A549 (cell line): Measurements from ENCODE around the gene ACKR1. TPM values are rescaled to one million over a fixed set of nuclear protein-coding genes. Genes with fewer than 3 reads are reported as not detected.

Source experiments
- ATAC-seq, 2 experiments: fragments of 200-7000 bp in 1 of 2; fragments of >200 bp in 1 of 2; cut with Nextera tagmentation in 1 of 2; cut with Tn5 transposase in 1 of 2; 3 replicates each; pipeline versions ENCODE4 v1.8.0 to v1.9.1; 2018 to 2020; ENCODE audit warnings: mild to moderate bottlenecking in 1 of 2, moderate library complexity in 1 of 2
- CTCF ChIA-PET: fragments of 300-600 bp; sonication (Branson Sonifier 250); formaldehyde crosslinking; extraction: SDS; loops from one replicate; lab custom pipeline; 2021; ENCODE audit warnings: antibody characterized with exemption, inconsistent platforms; lab: Yijun Ruan, JAX
- POLR2A ChIA-PET: fragments of 350-600 bp; formaldehyde crosslinking; extraction: SDS; loops from one replicate; lab custom pipeline; 2021; ENCODE audit warnings: antibody characterized with exemption, inconsistent platforms; lab: Yijun Ruan, JAX
- DNase-seq, 2 experiments: peaks; one replicate each; pipeline versions ENCODE4 v3.0.0 to v3.0.0-alpha.2; 2011 to 2016; ENCODE audit warnings: low read depth in 1 of 2, low spot score in 1 of 2
- FAIRE-seq: peaks from 2 replicates; lab custom pipeline; 2011; peaks lifted over from hg19 to GRCh38; lab: Jason Lieb, UNC
- H3K27ac ChIP-seq, 2 experiments: fragments of >200 bp; sonication (Bioruptor Twin); formaldehyde crosslinking; 3 replicates each; pipeline ENCODE4 v1.5.1; 2016 to 2017
- H3K4me1 ChIP-seq: fragments of >200 bp; sonication (Bioruptor Twin); formaldehyde crosslinking; 3 replicates; pipeline ENCODE4 v1.6.1; 2016
- H3K4me2 ChIP-seq: fragments of >200 bp; sonication (Bioruptor Twin); formaldehyde crosslinking; 3 replicates; pipeline ENCODE4 v1.6.1; 2016
- H3K4me3 ChIP-seq: fragments of >200 bp; sonication (Bioruptor Twin); formaldehyde crosslinking; 3 replicates; pipeline ENCODE4 v1.5.1; 2016
- H3K9me3 ChIP-seq: fragments of >200 bp; sonication (Bioruptor Twin); formaldehyde crosslinking; 3 replicates; pipeline ENCODE4 v1.6.1; 2016
- CBX2 ChIP-seq: fragments of 200-600 bp; sonication (generic); IDR thresholded peaks from 2 replicates; pipeline ENCODE4 v1.6.1; 2016; ENCODE audit warnings: low read depth, mild to moderate bottlenecking, borderline replicate concordance
- CEBPB ChIP-seq, 2 experiments: fragments of >200 bp in 1 of 2; sonication (Bioruptor Twin) in 1 of 2; formaldehyde crosslinking in 1 of 2; IDR thresholded peaks; 2 replicates each; pipeline ENCODE4 v1.6.1; 2012 to 2016
- ESRRA ChIP-seq: fragments of 150-350 bp; IDR thresholded peaks from 2 replicates; pipeline ENCODE4 v1.6.1; 2014; ENCODE audit warnings: mild to moderate bottlenecking, low read length, borderline replicate concordance
- GATA3 ChIP-seq: IDR thresholded peaks from 2 replicates; pipeline ENCODE4 v1.6.1; 2012; ENCODE audit warnings: borderline replicate concordance
- HEYL ChIP-seq: fragments of 250-450 bp; sonication (Bioruptor Pico); IDR thresholded peaks from 2 replicates; pipeline ENCODE4 v1.8.0; 2021; ENCODE audit warnings: mild to moderate bottlenecking, moderate library complexity
- JUNB ChIP-seq: fragments of >200 bp; sonication (Bioruptor Twin); formaldehyde crosslinking; IDR thresholded peaks from 2 replicates; pipeline ENCODE4 v1.6.1; 2016
- NFE2L2 ChIP-seq: fragments of 150-350 bp; conservative IDR thresholded peaks from 2 replicates; pipeline ENCODE4 v1.6.1; 2014; ENCODE audit warnings: low read length
- POLR2A ChIP-seq: IDR thresholded peaks from 2 replicates; pipeline ENCODE4 v1.6.1; 2012; ENCODE audit warnings: mild to moderate bottlenecking, low read length
- RAD21 ChIP-seq, 2 experiments: fragments of >200 bp in 1 of 2; sonication (Bioruptor Twin) in 1 of 2; formaldehyde crosslinking in 1 of 2; IDR thresholded peaks in 1 of 2; conservative IDR thresholded peaks in 1 of 2; 2 replicates in 1 of 2; 3 replicates in 1 of 2; pipeline ENCODE4 v1.6.1; 2012 to 2018; ENCODE audit warnings: inconsistent platforms in 1 of 2
- RARB ChIP-seq: fragments of 250-450 bp; sonication (Bioruptor Pico); IDR thresholded peaks from 2 replicates; pipeline ENCODE4 v1.8.0; 2021; ENCODE audit warnings: mild to moderate bottlenecking, moderate library complexity
- ZNF302 ChIP-seq: fragments of 250-450 bp; sonication (Bioruptor Pico); IDR thresholded peaks from 2 replicates; pipeline ENCODE4 v1.9.0; 2021; ENCODE audit warnings: inconsistent platforms, mild to moderate bottlenecking, moderate library complexity
- ZSCAN20 ChIP-seq: fragments of 250-450 bp; sonication (Bioruptor Pico); IDR thresholded peaks from 2 replicates; pipeline ENCODE4 v1.8.0; 2022; ENCODE audit warnings: mild to moderate bottlenecking, moderate library complexity
- WGBS: methylation state at CpG from one replicate; pipeline ENCODE4 v1.1.6; 2017; ENCODE audit errors: missing lambda C conversion rate; 5-methylcytosine and 5-hydroxymethylcytosine counted together
- polyA plus RNA-seq, 4 experiments: library from polyadenylated mRNA; depleted of rRNA in 3 of 4; stranded (reverse); fragments of >200 nt; fragmentation: RNase III in 1 of 4; extraction: RNeasy Plus Mini Kit Qiagen cat#74134 plus additional on column Dnase treatment in 1 of 4; gene quantifications; 2 replicates in 3 of 4; 3 replicates in 1 of 4; pipeline ENCODE4 v1.2.3, GENCODE V29; 2011 to 2017
- TF ChIP-seq, protein P1 (sequence below): fragments of 450-650 bp; IDR thresholded peaks from 2 replicates; pipeline ENCODE4 v1.6.1; 2014; ENCODE audit warnings: antibody characterized with exemption
- TF ChIP-seq, protein P2 (sequence below): fragments of >200 bp; sonication (Bioruptor Twin); formaldehyde crosslinking; IDR thresholded peaks from 2 replicates; pipeline ENCODE4 v1.6.1; 2016
- TF ChIP-seq, protein P3 (sequence below): IDR thresholded peaks from 2 replicates; pipeline ENCODE4 v1.6.1; 2012
- TF ChIP-seq, protein P4 (sequence below): fragments of 250-450 bp; sonication (Bioruptor Pico); IDR thresholded peaks from 2 replicates; pipeline ENCODE4 v1.5.0; 2021; ENCODE audit warnings: mild to moderate bottlenecking, moderate library complexity, borderline replicate concordance
- TF ChIP-seq, protein P5 (sequence below): IDR thresholded peaks from 2 replicates; pipeline ENCODE4 v1.6.1; 2012; ENCODE audit warnings: low read depth, borderline replicate concordance

Gene ACKR1
- polyA plus RNA-seq, 2 of the 4 experiments (the other 2 are of a cell fraction) = not detected

DNA sequence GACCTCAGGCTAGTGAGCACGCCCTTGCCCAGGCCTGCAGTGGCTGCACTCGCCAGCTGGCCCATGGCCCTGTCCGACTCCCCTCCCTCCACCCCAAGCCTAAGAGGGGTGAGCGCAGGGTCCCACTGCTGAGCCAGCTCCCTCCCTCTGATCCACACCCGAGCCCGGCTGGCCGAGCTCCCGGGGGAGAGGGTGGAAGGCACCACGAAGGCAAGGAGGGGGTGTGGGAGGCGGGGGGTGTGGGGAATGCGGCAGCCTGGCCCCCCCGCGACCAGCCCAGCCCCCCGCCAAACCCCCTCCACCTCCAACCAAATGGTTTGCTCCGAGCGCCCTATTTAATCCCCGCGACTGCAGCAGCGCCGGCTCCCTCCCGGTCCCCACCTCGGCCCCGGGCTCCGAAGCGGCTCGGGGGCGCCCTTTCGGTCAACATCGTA, 33.4 kb upstream of the ACKR1 start, which contains the start of gene CADM3:
Gene CADM3 (plus strand): TSS at position 362 of the 434 bp plus-strand sequence. CDS start 151 bp downstream, outside the sequence.
- ATAC-seq (peak in 1 of 2 experiments; percentile 39; a peak in 3 of 6 replicates), DNase-seq (no peak), FAIRE-seq (no peak)
- CTCF ChIA-PET = interaction anchor here (1.6 kb wide), 1 partner anchor 23 kb away, joined by 3 read pairs; no protein-coding TSS in a partner anchor
- POLR2A ChIA-PET = no interaction called here
- H3K4me2 ChIP-seq = peak within 1 kb of the TSS; percentile 99
- peak within 1 kb of the TSS; percentile 48 for H3K4me3 ChIP-seq
- no peaks in the 10 kb centered on the region for H3K9me3 ChIP-seq
- TF ChIP-seq, protein P1, sequence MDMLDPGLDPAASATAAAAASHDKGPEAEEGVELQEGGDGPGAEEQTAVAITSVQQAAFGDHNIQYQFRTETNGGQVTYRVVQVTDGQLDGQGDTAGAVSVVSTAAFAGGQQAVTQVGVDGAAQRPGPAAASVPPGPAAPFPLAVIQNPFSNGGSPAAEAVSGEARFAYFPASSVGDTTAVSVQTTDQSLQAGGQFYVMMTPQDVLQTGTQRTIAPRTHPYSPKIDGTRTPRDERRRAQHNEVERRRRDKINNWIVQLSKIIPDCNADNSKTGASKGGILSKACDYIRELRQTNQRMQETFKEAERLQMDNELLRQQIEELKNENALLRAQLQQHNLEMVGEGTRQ = no peak
- TF ChIP-seq JUNB = no peak
- TF ChIP-seq ZSCAN20 (CRISPR knock-in tag) = no peak
- no peak for TF ChIP-seq ZNF302
- no peak for TF ChIP-seq POLR2A
- TF ChIP-seq, protein P2, sequence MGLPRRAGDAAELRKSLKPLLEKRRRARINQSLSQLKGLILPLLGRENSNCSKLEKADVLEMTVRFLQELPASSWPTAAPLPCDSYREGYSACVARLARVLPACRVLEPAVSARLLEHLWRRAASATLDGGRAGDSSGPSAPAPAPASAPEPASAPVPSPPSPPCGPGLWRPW = no peak
- TF ChIP-seq RAD21 (conservative IDR thresholded peaks at IDR 0.05 in 1 of 2, IDR thresholded peaks at IDR 0.05 in 1 of 2) = no peak
- no peak for TF ChIP-seq CEBPB (IDR thresholded peaks at IDR 0.05)
- TF ChIP-seq, protein P3, sequence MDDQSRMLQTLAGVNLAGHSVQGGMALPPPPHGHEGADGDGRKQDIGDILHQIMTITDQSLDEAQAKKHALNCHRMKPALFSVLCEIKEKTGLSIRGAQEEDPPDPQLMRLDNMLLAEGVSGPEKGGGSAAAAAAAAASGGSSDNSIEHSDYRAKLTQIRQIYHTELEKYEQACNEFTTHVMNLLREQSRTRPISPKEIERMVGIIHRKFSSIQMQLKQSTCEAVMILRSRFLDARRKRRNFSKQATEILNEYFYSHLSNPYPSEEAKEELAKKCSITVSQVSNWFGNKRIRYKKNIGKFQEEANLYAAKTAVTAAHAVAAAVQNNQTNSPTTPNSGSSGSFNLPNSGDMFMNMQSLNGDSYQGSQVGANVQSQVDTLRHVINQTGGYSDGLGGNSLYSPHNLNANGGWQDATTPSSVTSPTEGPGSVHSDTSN = no peak
- peaks cover 13% of the 10 kb centered on the region; the same call in 2 of the 3 replicates for H3K4me1 ChIP-seq
- H3K27ac ChIP-seq = peak within 1 kb of the TSS in 1 of 2 experiments; percentile 39; a peak in 2 of 6 replicates
- WGBS = 13% methylated on average over 6 of the region's 29 CpGs

DNA sequence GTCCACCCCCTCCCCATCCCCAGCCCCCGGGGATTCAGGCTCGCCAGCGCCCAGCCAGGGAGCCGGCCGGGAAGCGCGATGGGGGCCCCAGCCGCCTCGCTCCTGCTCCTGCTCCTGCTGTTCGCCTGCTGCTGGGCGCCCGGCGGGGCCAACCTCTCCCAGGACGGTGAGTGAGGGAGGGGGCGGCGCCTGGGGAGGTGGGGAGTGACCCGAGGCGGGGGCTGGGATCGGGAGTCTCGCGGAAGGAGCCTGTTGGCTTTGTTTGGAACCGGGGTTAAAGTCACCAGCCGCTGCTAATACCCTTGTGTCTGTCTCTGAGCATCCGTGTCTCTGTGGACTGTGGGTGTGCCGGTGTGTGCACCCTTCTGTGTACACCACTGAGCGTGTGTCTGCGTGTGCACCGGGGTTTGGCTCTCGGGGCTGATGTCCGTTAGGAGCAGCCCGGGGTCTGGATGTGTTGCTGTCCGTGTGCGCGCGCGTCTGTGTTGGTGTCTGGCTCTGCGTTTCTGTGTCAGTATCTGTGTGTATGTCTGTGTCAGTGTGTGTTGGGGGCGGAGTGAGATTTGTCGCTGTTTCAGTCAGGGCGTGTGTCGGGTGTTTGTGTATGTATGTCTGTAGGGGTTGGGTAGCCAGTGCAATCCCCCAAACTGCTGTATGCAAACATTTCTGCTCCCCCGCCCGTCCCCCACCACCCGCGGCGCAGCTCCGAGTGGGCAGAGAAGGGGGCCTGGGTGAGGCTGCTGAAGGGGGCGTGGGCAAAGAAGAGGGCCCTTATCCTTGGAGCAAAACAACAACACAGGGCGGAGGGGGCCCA, 32.8 kb upstream of the ACKR1 start:
- H3K4me1 ChIP-seq = peaks cover 13% of the 10 kb centered on the region; the same call in 2 of the 3 replicates
- peak overlapping the region; percentile 48 for H3K4me3 ChIP-seq
- FAIRE-seq (no peak), ATAC-seq (peak; percentile 64 to 70), DNase-seq (peak in 1 of 2 experiments; percentile 20)
- H3K9me3 ChIP-seq = no peaks in the 10 kb centered on the region
- 2% methylated on average over 21 of the region's 49 CpGs for WGBS
- TF ChIP-seq NFE2L2 (no peak), HEYL (CRISPR knock-in tag) (no peak), ESRRA (no peak), RARB (CRISPR knock-in tag) (no peak), GATA3 (no peak), CEBPB (IDR thresholded peaks at IDR 0.05) (no peak), CBX2 (no peak)
- TF ChIP-seq, protein P4, sequence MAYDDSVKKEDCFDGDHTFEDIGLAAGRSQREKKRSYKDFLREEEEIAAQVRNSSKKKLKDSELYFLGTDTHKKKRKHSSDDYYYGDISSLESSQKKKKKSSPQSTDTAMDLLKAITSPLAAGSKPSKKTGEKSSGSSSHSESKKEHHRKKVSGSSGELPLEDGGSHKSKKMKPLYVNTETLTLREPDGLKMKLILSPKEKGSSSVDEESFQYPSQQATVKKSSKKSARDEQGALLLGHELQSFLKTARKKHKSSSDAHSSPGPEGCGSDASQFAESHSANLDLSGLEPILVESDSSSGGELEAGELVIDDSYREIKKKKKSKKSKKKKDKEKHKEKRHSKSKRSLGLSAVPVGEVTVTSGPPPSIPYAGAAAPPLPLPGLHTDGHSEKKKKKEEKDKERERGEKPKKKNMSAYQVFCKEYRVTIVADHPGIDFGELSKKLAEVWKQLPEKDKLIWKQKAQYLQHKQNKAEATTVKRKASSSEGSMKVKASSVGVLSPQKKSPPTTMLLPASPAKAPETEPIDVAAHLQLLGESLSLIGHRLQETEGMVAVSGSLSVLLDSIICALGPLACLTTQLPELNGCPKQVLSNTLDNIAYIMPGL (CRISPR knock-in tag) = no peak
- TF ChIP-seq, protein P3 = no peak
- TF ChIP-seq, protein P5, sequence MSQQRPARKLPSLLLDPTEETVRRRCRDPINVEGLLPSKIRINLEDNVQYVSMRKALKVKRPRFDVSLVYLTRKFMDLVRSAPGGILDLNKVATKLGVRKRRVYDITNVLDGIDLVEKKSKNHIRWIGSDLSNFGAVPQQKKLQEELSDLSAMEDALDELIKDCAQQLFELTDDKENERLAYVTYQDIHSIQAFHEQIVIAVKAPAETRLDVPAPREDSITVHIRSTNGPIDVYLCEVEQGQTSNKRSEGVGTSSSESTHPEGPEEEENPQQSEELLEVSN = no peak
- ChIA-PET CTCF (interaction anchor here (1.1 to 1.6 kb wide), 2 partner anchors 24 to 39 kb away, joined by 3 read pairs; no protein-coding TSS in a partner anchor), POLR2A (no interaction called here)
- peak overlapping the region; percentile 99 for H3K4me2 ChIP-seq
- H3K27ac ChIP-seq = peak overlapping the region in 1 of 2 experiments; percentile 39; a peak in 2 of 6 replicates
